ENCODE results near the gene TTC16. TPM values are rescaled to one million over a fixed set of nuclear protein-coding genes. Genes with fewer than 3 reads are reported as not detected.

Gene TTC16
- total RNA-seq, 1 donor from 2014 or later: not detected

GRCh38 chr9:127771570-127772189 is 55.8 kb downstream of the TTC16 start:
- Histone ChIP-seq H2AFZ (ENCODE audit: low read depth, low read length) (peak overlapping the region; percentile 67), H3K4me2 (ENCODE audit: low read length) (peak overlapping the region; percentile 87), H3K27ac (ENCODE audit: low read depth, low read length) (no peak overlapping the region), H4K20me1 (ENCODE audit: insufficient read depth, low read length) (no peaks in the 10 kb centered on the region), H3K9ac (ENCODE audit: low read length) (peak overlapping the region; percentile 16), H3K9me3 (ENCODE audit: insufficient read depth, low read depth, low read length) (no peaks in the 10 kb centered on the region), H3K4me3 (ENCODE audit: insufficient read depth, low read depth, low read length) (peak overlapping the region; percentile 25), H3K27me3 (ENCODE audit: insufficient read depth, low read length) (no peaks in the 10 kb centered on the region), H3K79me2 (ENCODE audit: insufficient read depth, low read length) (no peaks in the 10 kb centered on the region), H3K4me1 (ENCODE audit: insufficient read depth, low read length) (peaks cover 25% of the 10 kb centered on the region), H3K36me3 (ENCODE audit: insufficient read depth, low read length) (no peaks in the 10 kb centered on the region)
- peaks cover 2% of the 10 kb centered on the region for H3K36me3 Mint-ChIP-seq (ENCODE audit: low read depth, unreplicated experiment)
- no peak for FAIRE-seq
- H3K4me1 Mint-ChIP-seq (ENCODE audit: low read depth, unreplicated experiment): peaks cover 20% of the 10 kb centered on the region
- no peak overlapping the region for H3K27ac Mint-ChIP-seq (ENCODE audit: unreplicated experiment)
- H3K27me3 Mint-ChIP-seq (ENCODE audit: low read depth, unreplicated experiment): peaks cover 6% of the 10 kb centered on the region
- H3K9me3 Mint-ChIP-seq (ENCODE audit: unreplicated experiment): no peaks in the 10 kb centered on the region
- TF ChIP-seq EZH2 (IDR thresholded peaks at IDR 0.05; ENCODE audit: insufficient read depth, low read length) (no peak), CTCF (IDR thresholded peaks at IDR 0.05; ENCODE audit: insufficient read depth, low read depth, low read length) (no peak)
- no peak for DNase-seq (ENCODE audit: low read depth)
- peak overlapping the region; percentile 86 for H3K4me3 Mint-ChIP-seq (ENCODE audit: unreplicated experiment)

- no peak overlapping the region for H2AFZ ChIP-seq (ENCODE audit: low read depth, low read length)
- H3K79me2 ChIP-seq (ENCODE audit: insufficient read depth, low read length): no peaks in the 10 kb centered on the region
- FAIRE-seq (no peak), DNase-seq (ENCODE audit: low read depth) (no peak)
- H3K36me3 ChIP-seq (ENCODE audit: insufficient read depth, low read length): no peaks in the 10 kb centered on the region
- no peaks in the 10 kb centered on the region for H4K20me1 ChIP-seq (ENCODE audit: insufficient read depth, low read length)
- Mint-ChIP-seq H3K36me3 (ENCODE audit: low read depth, unreplicated experiment) (peaks cover 2% of the 10 kb centered on the region), H3K4me3 (ENCODE audit: unreplicated experiment) (no peak overlapping the region), H3K27ac (ENCODE audit: unreplicated experiment) (no peak overlapping the region), H3K27me3 (ENCODE audit: low read depth, unreplicated experiment) (peaks cover 6% of the 10 kb centered on the region), H3K4me1 (ENCODE audit: low read depth, unreplicated experiment) (peaks cover 13% of the 10 kb centered on the region), H3K9me3 (ENCODE audit: unreplicated experiment) (no peaks in the 10 kb centered on the region)
- H3K9ac ChIP-seq (ENCODE audit: low read length): no peak overlapping the region
- no peak overlapping the region for H3K27ac ChIP-seq (ENCODE audit: low read depth, low read length)
- H3K9me3 ChIP-seq (ENCODE audit: insufficient read depth, low read depth, low read length): no peaks in the 10 kb centered on the region
- no peak overlapping the region for H3K4me2 ChIP-seq (ENCODE audit: low read length)
- H3K4me3 ChIP-seq (ENCODE audit: insufficient read depth, low read depth, low read length): no peak overlapping the region
- no peaks in the 10 kb centered on the region for H3K27me3 ChIP-seq (ENCODE audit: insufficient read depth, low read length)
- TF ChIP-seq EZH2 (IDR thresholded peaks at IDR 0.05; ENCODE audit: insufficient read depth, low read length) (no peak), CTCF (IDR thresholded peaks at IDR 0.05; ENCODE audit: insufficient read depth, low read depth, low read length) (no peak)
- H3K4me1 ChIP-seq (ENCODE audit: insufficient read depth, low read length): peaks cover 19% of the 10 kb centered on the region
Measured at GRCh38 chr9:127772603-127773002, 56.7 kb downstream of the TTC16 start.

GRCh38 chr9:127773272-127773671 is 57.4 kb downstream of the TTC16 start:
- peaks cover 12% of the 10 kb centered on the region for H3K4me1 ChIP-seq (ENCODE audit: insufficient read depth, low read length)
- DNase-seq (ENCODE audit: low read depth) (no peak), FAIRE-seq (no peak)
- Mint-ChIP-seq H3K4me1 (ENCODE audit: low read depth, unreplicated experiment) (peaks cover 10% of the 10 kb centered on the region), H3K4me3 (ENCODE audit: unreplicated experiment) (no peak overlapping the region), H3K9me3 (ENCODE audit: unreplicated experiment) (no peaks in the 10 kb centered on the region), H3K27me3 (ENCODE audit: low read depth, unreplicated experiment) (peaks cover 6% of the 10 kb centered on the region), H3K27ac (ENCODE audit: unreplicated experiment) (no peak overlapping the region), H3K36me3 (ENCODE audit: low read depth, unreplicated experiment) (peaks cover 2% of the 10 kb centered on the region)
- H3K4me2 ChIP-seq (ENCODE audit: low read length): no peak overlapping the region
- H3K9ac ChIP-seq (ENCODE audit: low read length): no peak overlapping the region
- TF ChIP-seq CTCF (IDR thresholded peaks at IDR 0.05; ENCODE audit: insufficient read depth, low read depth, low read length): no peak
- no peak for TF ChIP-seq EZH2 (IDR thresholded peaks at IDR 0.05; ENCODE audit: insufficient read depth, low read length)
- no peaks in the 10 kb centered on the region for H3K79me2 ChIP-seq (ENCODE audit: insufficient read depth, low read length)
- H2AFZ ChIP-seq (ENCODE audit: low read depth, low read length): no peak overlapping the region
- no peaks in the 10 kb centered on the region for H4K20me1 ChIP-seq (ENCODE audit: insufficient read depth, low read length)
- H3K27ac ChIP-seq (ENCODE audit: low read depth, low read length): no peak overlapping the region
- H3K27me3 ChIP-seq (ENCODE audit: insufficient read depth, low read length): no peaks in the 10 kb centered on the region
- no peaks in the 10 kb centered on the region for H3K36me3 ChIP-seq (ENCODE audit: insufficient read depth, low read length)
- no peak overlapping the region for H3K4me3 ChIP-seq (ENCODE audit: insufficient read depth, low read depth, low read length)
- no peaks in the 10 kb centered on the region for H3K9me3 ChIP-seq (ENCODE audit: insufficient read depth, low read depth, low read length)
